GM23248 (cell line): ENCODE measurements around the gene SLC48A1. TPM values are rescaled to one million over a fixed set of nuclear protein-coding genes. Genes with fewer than 3 reads are reported as not detected.

ENCODE experiments used
- DNase-seq: peaks from one replicate; pipeline ENCODE4 v3.0.0-alpha.2; 2015
- H2AFZ ChIP-seq: fragments of 200-600 bp; sonication (generic); 2 replicates; pipeline ENCODE4 v1.6.1; 2016; ENCODE audit warnings: antibody characterized with exemption
- H3F3A ChIP-seq: fragments of 200-600 bp; sonication (generic); 2 replicates; pipeline ENCODE4 v1.6.1; 2016; ENCODE audit warnings: mild to moderate bottlenecking, antibody characterized with exemption, mixed run types; ENCODE audit not compliant: insufficient read depth
- H3K27ac ChIP-seq: fragments of 200-600 bp; sonication (generic); 2 replicates; pipeline ENCODE4 v1.5.1; 2016; ENCODE audit warnings: mild to moderate bottlenecking
- H3K27me3 ChIP-seq: fragments of 200-600 bp; sonication (generic); replicated peaks from 2 replicates; pipeline ENCODE4 v1.6.1; 2016; ENCODE audit warnings: mild to moderate bottlenecking; ENCODE audit not compliant: insufficient read depth
- H3K36me3 ChIP-seq: fragments of 200-600 bp; sonication (generic); 2 replicates; pipeline ENCODE4 v1.6.1; 2016; ENCODE audit warnings: low read depth, mild to moderate bottlenecking
- H3K4me1 ChIP-seq: fragments of 200-600 bp; sonication (generic); 2 replicates; pipeline ENCODE4 v1.6.1; 2016; ENCODE audit warnings: mild to moderate bottlenecking; ENCODE audit not compliant: insufficient read depth
- H3K4me2 ChIP-seq: fragments of 200-600 bp; sonication (generic); one replicate; pipeline ENCODE4 v1.6.1; 2016; ENCODE audit warnings: mild to moderate bottlenecking; ENCODE audit not compliant: unreplicated experiment
- H3K4me3 ChIP-seq: fragments of 200-600 bp; sonication (generic); 2 replicates; pipeline ENCODE4 v1.5.1; 2016; ENCODE audit warnings: mild to moderate bottlenecking
- H3K79me2 ChIP-seq: fragments of 200-600 bp; sonication (generic); 2 replicates; pipeline ENCODE4 v1.6.1; 2016; ENCODE audit warnings: mild to moderate bottlenecking; ENCODE audit not compliant: insufficient read depth
- H3K9ac ChIP-seq: fragments of 200-600 bp; sonication (generic); 2 replicates; pipeline ENCODE4 v1.6.1; 2016; ENCODE audit warnings: mild to moderate bottlenecking
- H3K9me2 ChIP-seq: fragments of 200-600 bp; sonication (generic); 2 replicates; pipeline ENCODE4 v1.6.1; 2016; ENCODE audit warnings: mixed run types, mild to moderate bottlenecking, moderate library complexity; ENCODE audit not compliant: insufficient read depth
- H3K9me3 ChIP-seq: fragments of 200-600 bp; sonication (generic); one replicate; pipeline ENCODE4 v1.6.1; 2017; ENCODE audit warnings: low read depth
- H4K20me1 ChIP-seq: fragments of 200-600 bp; sonication (generic); 2 replicates; pipeline ENCODE4 v1.6.0; 2016; ENCODE audit not compliant: insufficient read depth
- EZH2 ChIP-seq: fragments of 200-600 bp; sonication (generic); IDR thresholded peaks from 2 replicates; pipeline ENCODE4 v1.6.1; 2018; ENCODE audit warnings: antibody characterized with exemption, mild to moderate bottlenecking; ENCODE audit not compliant: insufficient read depth, poor library complexity, severe bottlenecking
- EZH2phosphoT487 ChIP-seq: fragments of 200-600 bp; sonication (generic); IDR thresholded peaks from 2 replicates; pipeline ENCODE4 v1.6.1; 2018; ENCODE audit warnings: antibody characterized with exemption, moderate library complexity, mild to moderate bottlenecking, low read depth; ENCODE audit not compliant: insufficient read depth
- WGBS, 2 experiments: methylation state at CpG; one replicate each; pipeline ENCODE4 v1.1.6; 2015 to 2017; ENCODE audit warnings: low lambda C conversion rate in 2 of 2, low coverage in 1 of 2; ENCODE audit errors: missing lambda C conversion rate in 2 of 2; 5-methylcytosine and 5-hydroxymethylcytosine counted together
- in situ Hi-C: fragments of 300-500 bp; cut with MboI; formaldehyde crosslinking; loops from 2 replicates; pipeline ENCODE4 v1.15.0; 2020
- polyA plus RNA-seq: library from polyadenylated mRNA; unstranded; fragments of >200 nt; fragmentation: Nextera tagmentation; extraction: Ambion mirVana; gene quantifications from 2 replicates; pipeline ENCODE4 v1.2.1, GENCODE V29; 2016
- total RNA-seq: library from RNA; depleted of rRNA; stranded (reverse); fragments of >200 nt; shearing (Covaris generic); gene quantifications from 2 replicates; pipeline ENCODE4 v1.2.3, GENCODE V29; 2014

SLC48A1 gene
- total and polyA plus RNA-seq, 2 experiments from 2014 or later: 16.4 to 21.8 TPM

DNA sequence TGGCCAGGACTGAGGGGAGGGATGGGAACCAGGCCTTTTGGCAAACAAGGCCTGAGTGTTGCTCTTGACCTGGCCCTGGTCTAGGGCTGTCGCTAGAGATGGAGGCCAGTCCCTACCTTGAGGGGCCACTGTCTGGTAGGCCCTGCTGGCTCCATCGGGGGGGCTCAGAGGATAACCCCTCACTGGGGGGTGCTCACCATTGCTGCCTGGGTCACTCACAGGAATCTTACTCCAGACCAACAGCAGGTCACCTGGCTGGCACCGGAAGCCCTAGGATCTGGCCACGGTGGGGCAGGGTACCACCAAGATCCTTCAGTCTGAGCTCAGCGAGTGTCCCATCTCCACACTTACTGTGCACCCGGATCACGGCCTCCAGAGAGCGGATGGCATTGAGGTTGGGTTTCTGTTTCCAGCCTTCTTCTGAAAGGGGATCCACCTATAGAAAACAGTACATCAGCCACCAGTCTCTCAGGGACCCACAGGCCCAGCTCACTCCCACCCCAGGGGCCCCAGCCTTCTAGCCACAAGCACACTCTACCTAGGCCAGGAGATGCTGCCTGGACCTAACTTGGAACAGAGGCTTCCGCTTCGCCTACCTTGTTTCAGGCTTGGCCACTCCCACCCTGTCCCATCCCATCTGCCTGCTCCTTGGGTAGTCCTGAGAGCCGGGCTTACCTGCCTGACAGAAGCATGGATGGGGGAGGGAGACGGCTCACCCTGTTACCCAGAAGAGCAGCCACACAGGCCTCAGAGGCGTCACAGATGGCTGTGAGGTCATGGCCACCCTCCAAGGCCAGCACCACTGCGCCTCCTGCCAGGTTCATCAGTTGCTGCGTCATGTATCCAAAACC lies 12.2 kb downstream of the SLC48A1 start:
- DNase-seq: no peak
- H3K9me2 ChIP-seq: no peaks in the 10 kb centered on the region
- H3K36me3 ChIP-seq: peaks cover 69% of the 10 kb centered on the region
- H3K4me2 ChIP-seq: no peak overlapping the region
- H3K79me2 ChIP-seq: peaks cover 9% of the 10 kb centered on the region; the same call in 1 of the 2 replicates
- H3K4me3 ChIP-seq: no peak overlapping the region
- no peaks in the 10 kb centered on the region for H4K20me1 ChIP-seq
- WGBS, 2 experiments: 87 to 94% methylated on average over 14 to 15 of the region's 15 CpGs
- H3K9ac ChIP-seq: no peak overlapping the region
- TF ChIP-seq EZH2phosphoT487: no peak
- no peak for TF ChIP-seq EZH2
- H3K27me3 ChIP-seq: no peaks in the 10 kb centered on the region
- no peak overlapping the region for H3K27ac ChIP-seq
- H3K9me3 ChIP-seq: no peaks in the 10 kb centered on the region
- in situ Hi-C loops: loop anchor here (10.0 kb wide), 1 partner anchor 50 kb away; no protein-coding TSS in a partner anchor
- H3F3A ChIP-seq: peaks cover 58% of the 10 kb centered on the region
- H2AFZ ChIP-seq: no peak overlapping the region
- H3K4me1 ChIP-seq: no peaks in the 10 kb centered on the region

DNA sequence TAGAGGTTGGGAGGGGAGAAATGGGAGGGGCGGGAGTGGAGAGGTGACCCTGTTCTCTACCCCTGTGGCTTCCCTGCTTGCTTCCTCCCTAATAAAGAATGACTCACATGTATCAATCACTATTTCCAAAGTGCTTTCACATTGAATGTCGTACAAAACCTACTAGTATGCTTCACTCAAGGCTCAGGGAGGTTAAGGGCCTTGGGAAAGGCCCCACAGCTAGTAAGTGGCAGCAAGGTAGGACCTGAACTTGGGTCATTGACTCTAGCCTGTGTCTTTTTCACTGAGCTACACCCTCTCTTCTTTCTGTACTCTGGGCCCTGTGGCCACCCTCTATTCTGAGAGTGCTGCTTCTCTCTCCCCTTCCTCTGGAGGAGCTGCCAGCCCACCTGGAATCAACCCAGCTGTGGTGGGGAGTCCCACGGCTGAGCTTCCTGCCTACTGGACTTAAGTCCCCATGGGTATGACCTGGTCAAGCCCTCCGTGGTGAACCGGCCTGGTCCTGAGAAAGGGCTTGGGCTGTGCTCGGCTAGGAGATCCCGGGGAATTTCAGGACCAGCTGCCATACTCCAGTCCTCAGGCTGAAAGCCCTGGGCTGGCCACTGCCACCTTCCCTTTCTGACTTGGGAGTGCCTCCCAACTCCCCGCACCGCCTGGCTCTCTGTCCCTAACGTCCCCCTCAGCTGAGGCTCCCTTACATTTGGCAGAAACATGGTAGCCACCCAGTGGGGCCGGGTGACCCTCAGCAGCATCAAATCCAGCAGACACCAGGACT lies 13.0 kb downstream of the SLC48A1 start:
- Histone ChIP-seq H2AFZ (no peak overlapping the region), H3K9me2 (no peaks in the 10 kb centered on the region), H3K4me1 (no peaks in the 10 kb centered on the region), H3K4me3 (no peak overlapping the region), H3K9ac (no peak overlapping the region), H3K4me2 (no peak overlapping the region), H4K20me1 (no peaks in the 10 kb centered on the region), H3K9me3 (no peaks in the 10 kb centered on the region), H3K79me2 (peaks cover 17% of the 10 kb centered on the region; the same call in 1 of the 2 replicates), H3K27ac (0 out of 2 replicates have a peak overlapping the region, but pooled peaks have one; percentile 2), H3F3A (peaks cover 50% of the 10 kb centered on the region), H3K36me3 (peaks cover 74% of the 10 kb centered on the region), H3K27me3 (no peaks in the 10 kb centered on the region)
- no peak for DNase-seq
- WGBS, 2 experiments: 72 to 76% methylated on average over 11 of the region's 11 CpGs
- TF ChIP-seq EZH2 (no peak), EZH2phosphoT487 (no peak)
- in situ Hi-C loops: loop anchor here (10.0 kb wide), 1 partner anchor 49 kb away; no protein-coding TSS in a partner anchor

DNA sequence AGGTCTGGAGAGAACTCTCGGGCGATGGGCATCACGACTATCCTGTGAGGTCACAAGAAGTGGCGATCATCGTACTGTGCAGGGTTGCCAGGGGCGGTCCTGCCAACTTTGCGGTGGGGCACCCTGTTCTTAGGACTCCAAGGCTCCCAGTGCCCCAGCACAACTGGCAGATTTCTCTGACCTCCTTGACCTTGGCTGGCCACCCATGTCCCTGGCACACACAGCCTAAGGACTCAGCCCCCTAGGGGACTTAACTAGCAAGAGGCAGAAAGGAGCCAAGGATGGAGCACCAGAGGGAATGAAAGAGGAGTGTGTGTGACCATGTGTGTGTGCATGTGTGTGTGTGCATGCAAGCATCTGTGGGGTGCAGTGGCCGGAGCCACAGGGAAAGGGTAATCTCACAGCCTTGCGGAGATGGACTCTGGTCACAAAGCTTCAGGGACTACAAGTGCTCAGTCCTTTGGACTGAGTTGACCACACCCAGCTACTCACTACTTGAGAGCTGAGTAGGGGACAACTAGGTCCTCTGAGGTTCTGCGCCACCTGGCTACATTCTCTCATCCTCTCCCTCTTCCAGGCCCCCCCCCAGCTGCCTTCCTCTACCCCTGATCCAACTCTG lies 13.7 kb downstream of the SLC48A1 start:
- Histone ChIP-seq H3K4me1 (no peaks in the 10 kb centered on the region), H3K27ac (no peak overlapping the region), H3K4me3 (no peak overlapping the region), H3K36me3 (peaks cover 77% of the 10 kb centered on the region), H4K20me1 (no peaks in the 10 kb centered on the region), H3K9ac (no peak overlapping the region), H3K4me2 (no peak overlapping the region), H3K9me2 (no peaks in the 10 kb centered on the region), H3K9me3 (no peaks in the 10 kb centered on the region), H3K79me2 (peaks cover 21% of the 10 kb centered on the region; the same call in 1 of the 2 replicates), H3K27me3 (no peaks in the 10 kb centered on the region), H2AFZ (no peak overlapping the region), H3F3A (peaks cover 43% of the 10 kb centered on the region)
- DNase-seq: no peak
- in situ Hi-C loops: loop anchor here (10.0 kb wide), 1 partner anchor 48 kb away; no protein-coding TSS in a partner anchor
- 86 to 89% methylated on average over 10 of the region's 10 CpGs for WGBS, 2 experiments
- TF ChIP-seq EZH2: no peak
- no peak for TF ChIP-seq EZH2phosphoT487
